Activated naive CD8-positive, alpha-beta T cell treated with anti-CD3 and anti-CD28 coated beads, Interleukin-2, amount 10 ng/mL, durations not matched to agents 7 days and 5 days (primary cell): ENCODE data around the gene ANKRD13B. TPM values are rescaled to one million over a fixed set of nuclear protein-coding genes. Genes with fewer than 3 reads are reported as not detected.

Source experiments
- ATAC-seq: fragments of 150-1000 bp; cut with Tn5 transposase; one replicate; pipeline ENCODE4 v1.10.0; 2021; ENCODE audit warnings: low read depth, moderate library complexity
- POLR2A ChIA-PET: fragments of 350-600 bp; sonication (Branson Sonifier 250); formaldehyde crosslinking; loops from one replicate; lab custom pipeline; 2021; ENCODE audit warnings: antibody characterized with exemption; lab: Charles Lee
- DNase-seq: peaks from one replicate; pipeline ENCODE4 v3.0.0; 2021
- H3K27ac Mint-ChIP-seq: one replicate; pipeline ENCODE4 v1.8.0; 2022; ENCODE audit warnings: mild to moderate bottlenecking, mixed read lengths
- H3K27me3 Mint-ChIP-seq: one replicate; pipeline ENCODE4 v1.8.0; 2022; ENCODE audit warnings: mild to moderate bottlenecking, moderate library complexity, mixed read lengths
- H3K36me3 Mint-ChIP-seq: one replicate; pipeline ENCODE4 v1.8.0; 2021; ENCODE audit warnings: mild to moderate bottlenecking, mixed read lengths
- H3K4me1 Mint-ChIP-seq: one replicate; pipeline ENCODE4 v1.8.0; 2021; ENCODE audit warnings: mixed read lengths
- H3K4me3 Mint-ChIP-seq: one replicate; pipeline ENCODE4 v1.8.0; 2022; ENCODE audit warnings: mild to moderate bottlenecking, moderate library complexity, mixed read lengths
- H3K9me3 Mint-ChIP-seq: one replicate; pipeline ENCODE4 v1.8.0; 2021; ENCODE audit warnings: mixed read lengths
- total RNA-seq, 2 experiments: library from RNA; stranded (reverse); gene quantifications; one replicate each; pipeline ENCODE4 v1.2.3, GENCODE V29; 2021

Gene ANKRD13B
- total RNA-seq, 2 experiments from 2014 or later: 6.0 to 7.9 TPM

- no peaks in the 10 kb centered on the region for H3K9me3 Mint-ChIP-seq
- peaks cover 54% of the 10 kb centered on the region for H3K4me1 Mint-ChIP-seq
- ATAC-seq: no peak
- peak overlapping the region; percentile 88 for H3K27ac Mint-ChIP-seq
- POLR2A ChIA-PET: interaction anchor here (0.6 to 3.7 kb wide), 11 partner anchors 11 to 198 kb away, joined by 3 to 34 read pairs (median 4); partner anchors contain the start of genes ABHD15, TAOK1 and TP53I13
- peaks cover 1% of the 10 kb centered on the region for H3K36me3 Mint-ChIP-seq
- H3K27me3 Mint-ChIP-seq: no peaks in the 10 kb centered on the region
- H3K4me3 Mint-ChIP-seq: peak overlapping the region; percentile 97
- DNase-seq: no peak
These were observed 4.8 kb upstream of the ANKRD13B start for GRCh38 chr17:29588017-29588561.

- POLR2A ChIA-PET: interaction anchor here (0.6 to 3.7 kb wide), 11 partner anchors 12 to 199 kb away, joined by 3 to 34 read pairs (median 4); partner anchors contain the start of genes ABHD15, TAOK1 and TP53I13
- H3K4me3 Mint-ChIP-seq: peak overlapping the region; percentile 97
- no peaks in the 10 kb centered on the region for H3K9me3 Mint-ChIP-seq
- DNase-seq: peak; percentile 68
- peak; percentile 20 for ATAC-seq
- no peaks in the 10 kb centered on the region for H3K27me3 Mint-ChIP-seq
- H3K27ac Mint-ChIP-seq: peak overlapping the region; percentile 51
- peaks cover 54% of the 10 kb centered on the region for H3K4me1 Mint-ChIP-seq
- H3K36me3 Mint-ChIP-seq: no peaks in the 10 kb centered on the region
These were observed 4.1 kb upstream of the ANKRD13B start for GRCh38 chr17:29588562-29589411.

GRCh38 chr17:29589524-29590410 lies 3.2 kb upstream of the ANKRD13B start, which contains the start of gene GIT1:
Gene GIT1 (minus strand): TSS chr17:29589648. CDS start chr17:29589378, 270 bp downstream.
- ATAC-seq (peak; percentile 64), DNase-seq (peak; percentile 92)
- H3K27me3 Mint-ChIP-seq: no peaks in the 10 kb centered on the region
- H3K9me3 Mint-ChIP-seq: no peaks in the 10 kb centered on the region
- POLR2A ChIA-PET: interaction anchor here (1.0 to 2.0 kb wide), 3 partner anchors 28 to 172 kb away, joined by 3 to 11 read pairs (median 7); no protein-coding TSS in a partner anchor
- peaks cover 51% of the 10 kb centered on the region for H3K4me1 Mint-ChIP-seq
- H3K36me3 Mint-ChIP-seq: no peaks in the 10 kb centered on the region
- H3K4me3 Mint-ChIP-seq: peak within 1 kb of the TSS; percentile 97
- peak within 1 kb of the TSS; percentile 90 for H3K27ac Mint-ChIP-seq

- Mint-ChIP-seq H3K36me3 (no peaks in the 10 kb centered on the region), H3K4me1 (peaks cover 47% of the 10 kb centered on the region), H3K27me3 (no peaks in the 10 kb centered on the region), H3K4me3 (peak overlapping the region; percentile 87), H3K9me3 (no peaks in the 10 kb centered on the region), H3K27ac (peak overlapping the region; percentile 90)
- ATAC-seq: no peak
- DNase-seq: no peak
- POLR2A ChIA-PET: interaction anchor here (0.7 to 4.5 kb wide), 6 partner anchors 10 to 183 kb away, joined by 3 to 45 read pairs (median 6); partner anchors contain the start of genes ABHD15 and TP53I13
These were observed 2.4 kb upstream of the ANKRD13B start for GRCh38 chr17:29590411-29591145.

- ATAC-seq (no peak), DNase-seq (peak; percentile 58)
- no peaks in the 10 kb centered on the region for H3K27me3 Mint-ChIP-seq
- H3K4me3 Mint-ChIP-seq: peak overlapping the region; percentile 87
- POLR2A ChIA-PET: interaction anchor here (0.7 to 4.5 kb wide), 10 partner anchors 10 to 297 kb away, joined by 3 to 45 read pairs (median 5); partner anchors contain the start of genes ABHD15, NUFIP2 and TP53I13
- H3K9me3 Mint-ChIP-seq: no peaks in the 10 kb centered on the region
- peak overlapping the region; percentile 60 for H3K27ac Mint-ChIP-seq
- H3K4me1 Mint-ChIP-seq: peaks cover 41% of the 10 kb centered on the region
- no peaks in the 10 kb centered on the region for H3K36me3 Mint-ChIP-seq
These were observed 1.7 kb upstream of the ANKRD13B start for GRCh38 chr17:29591146-29591736.

GRCh38 chr17:29591737-29592608 lies 959 bp upstream of the ANKRD13B start:
- H3K36me3 Mint-ChIP-seq: no peaks in the 10 kb centered on the region
- H3K4me1 Mint-ChIP-seq: peaks cover 36% of the 10 kb centered on the region
- peak overlapping the region; percentile 87 for H3K4me3 Mint-ChIP-seq
- POLR2A ChIA-PET: interaction anchor here (0.6 to 4.5 kb wide), 11 partner anchors 16 to 298 kb away, joined by 3 to 45 read pairs (median 4); partner anchors contain the start of genes ABHD15, NUFIP2 and TP53I13
- peak; percentile 24 for ATAC-seq
- DNase-seq: peak; percentile 87
- H3K27me3 Mint-ChIP-seq: no peaks in the 10 kb centered on the region
- no peaks in the 10 kb centered on the region for H3K9me3 Mint-ChIP-seq
- H3K27ac Mint-ChIP-seq: peak overlapping the region; percentile 60

- POLR2A ChIA-PET: interaction anchor here (1.0 to 4.5 kb wide), 6 partner anchors 17 to 26 kb away, joined by 3 to 45 read pairs (median 5); partner anchors contain the start of genes ABHD15 and TP53I13
- Mint-ChIP-seq H3K4me3 (peak overlapping the region; percentile 72), H3K27ac (no peak overlapping the region), H3K9me3 (no peaks in the 10 kb centered on the region), H3K27me3 (no peaks in the 10 kb centered on the region), H3K36me3 (no peaks in the 10 kb centered on the region), H3K4me1 (peaks cover 23% of the 10 kb centered on the region)
- ATAC-seq: no peak
- no peak for DNase-seq
These were observed 923 bp downstream of the ANKRD13B start for GRCh38 chr17:29593591-29594518.

- POLR2A ChIA-PET: interaction anchor here (1.0 to 4.5 kb wide), 4 partner anchors 19 to 27 kb away, joined by 3 to 45 read pairs (median 5); partner anchors contain the start of genes ABHD15 and TP53I13
- no peak for ATAC-seq
- peaks cover 23% of the 10 kb centered on the region for H3K4me1 Mint-ChIP-seq
These were observed 1.7 kb downstream of the ANKRD13B start for GRCh38 chr17:29594519-29595090.

GRCh38 chr17:29595107-29595942 lies 2.4 kb downstream of the ANKRD13B start:
- Mint-ChIP-seq H3K4me1 (peaks cover 19% of the 10 kb centered on the region), H3K27me3 (no peaks in the 10 kb centered on the region), H3K4me3 (no peak overlapping the region), H3K27ac (no peak overlapping the region), H3K9me3 (no peaks in the 10 kb centered on the region), H3K36me3 (no peaks in the 10 kb centered on the region)
- POLR2A ChIA-PET: interaction anchor here (1.2 kb wide), 1 partner anchor 22 kb away, joined by 7 read pairs; no protein-coding TSS in a partner anchor
- no peak for DNase-seq
- no peak for ATAC-seq

More at GRCh38 chr17:29594519-29595090, 1.7 kb downstream of the ANKRD13B start:
- no peak for DNase-seq
- Mint-ChIP-seq H3K27me3 (no peaks in the 10 kb centered on the region), H3K36me3 (no peaks in the 10 kb centered on the region), H3K4me3 (peak overlapping the region; percentile 72), H3K9me3 (no peaks in the 10 kb centered on the region), H3K27ac (no peak overlapping the region)
